Measurements from ENCODE around the gene PEX6.

- TF ChIP-seq CTCF (IDR thresholded peaks at IDR 0.05) (no peak), POLR2AphosphoS5 (IDR thresholded peaks at IDR 0.05; ENCODE audit: low read depth, low read length) (no peak), GABPA (IDR thresholded peaks at IDR 0.05; ENCODE audit: low read depth) (no peak), MXI1 (IDR thresholded peaks at IDR 0.05; ENCODE audit: low read depth, low read length) (no peak), USF1 (IDR thresholded peaks at IDR 0.05; ENCODE audit: borderline replicate concordance, low read depth) (no peak), CHD2 (IDR thresholded peaks at IDR 0.05; ENCODE audit: low read length, partially characterized antibody) (no peak), SMC3 (IDR thresholded peaks at IDR 0.05; ENCODE audit: low read depth, low read length) (no peak), RFX5 (IDR thresholded peaks at IDR 0.05; ENCODE audit: low read length) (no peak), EP300 (IDR thresholded peaks at IDR 0.05; ENCODE audit: borderline replicate concordance in 1 of 2, low read depth in 1 of 2, low read length in 1 of 2) (no peak), REST (IDR thresholded peaks at IDR 0.05; ENCODE audit: low read depth, low read length) (no peak), EZH2phosphoT487 (IDR thresholded peaks at IDR 0.05; ENCODE audit: borderline replicate concordance, low read depth) (no peak), ZBTB33 (IDR thresholded peaks at IDR 0.05; ENCODE audit: borderline replicate concordance, low read depth) (no peak), YY1 (IDR thresholded peaks at IDR 0.05; ENCODE audit: low read depth) (no peak), JUND (IDR thresholded peaks at IDR 0.05) (no peak)
Observed at GRCh38 chr6:42947950-42948349, 31.0 kb downstream of the PEX6 start.

All from SK-N-SH (cell line).